Measurements from ENCODE around the gene CERS4.
A peak's percentile ranks its signal among the peaks of the same experiment; 100 is the strongest.
"Not testable (repeated sequence)": the region's sequence is repeated elsewhere in the genome, so short reads cannot be mapped to it uniquely, and the experiment has no call there.

The CERS4 gene

GRCh38 chr19:8209462-8210378 lies 550 bp downstream of the CERS4 start:
- DNase-seq (ENCODE audit: insufficient read length, low spot score) (peak; percentile 72), FAIRE-seq (peak; percentile 28)

GRCh38 chr19:8210421-8211101 lies 1.4 kb downstream of the CERS4 start:
- FAIRE-seq, result peak; percentile 80
- no peak for DNase-seq (ENCODE audit: insufficient read length, low spot score)

GRCh38 chr19:8212212-8212611 lies 3.0 kb downstream of the CERS4 start:
- DNase-seq (ENCODE audit: insufficient read length, low spot score) (no peak), FAIRE-seq (no peak)

- FAIRE-seq (no peak), DNase-seq (ENCODE audit: insufficient read length, low spot score) (no peak)
Measured at GRCh38 chr19:8212916-8213315, 3.7 kb downstream of the CERS4 start.

- no peak for FAIRE-seq
- no peak for DNase-seq (ENCODE audit: insufficient read length, low spot score)
Measured at GRCh38 chr19:8213827-8214672, 4.9 kb downstream of the CERS4 start.

- DNase-seq (ENCODE audit: insufficient read length, low spot score) (no peak), FAIRE-seq (no peak)
Measured at GRCh38 chr19:8214802-8215201, 5.6 kb downstream of the CERS4 start.

- FAIRE-seq, result no peak
- DNase-seq (ENCODE audit: insufficient read length, low spot score), result no peak
Measured at GRCh38 chr19:8215783-8216182, 6.6 kb downstream of the CERS4 start.

GRCh38 chr19:8216357-8216756 lies 7.2 kb downstream of the CERS4 start:
- FAIRE-seq (no peak), DNase-seq (ENCODE audit: insufficient read length, low spot score) (no peak)

- not testable (repeated sequence) for FAIRE-seq; DNase-seq (ENCODE audit: insufficient read length, low spot score)
Measured at GRCh38 chr19:8218127-8218526, 9.0 kb downstream of the CERS4 start.

GRCh38 chr19:8220481-8220880 lies 11.3 kb downstream of the CERS4 start:
- FAIRE-seq (no peak), DNase-seq (ENCODE audit: insufficient read length, low spot score) (no peak)

GRCh38 chr19:8221161-8221560 lies 12.0 kb downstream of the CERS4 start:
- no peak for FAIRE-seq
- DNase-seq (ENCODE audit: insufficient read length, low spot score), result no peak

GRCh38 chr19:8223442-8223841 lies 14.3 kb downstream of the CERS4 start:
- FAIRE-seq; DNase-seq (ENCODE audit: insufficient read length, low spot score): not testable (repeated sequence)

GRCh38 chr19:8224394-8225145 lies 15.4 kb downstream of the CERS4 start:
- DNase-seq (ENCODE audit: insufficient read length, low spot score), result no peak
- no peak for FAIRE-seq

- FAIRE-seq, result no peak
- DNase-seq (ENCODE audit: insufficient read length, low spot score), result no peak
Measured at GRCh38 chr19:8231073-8231604, 22.0 kb downstream of the CERS4 start.

- FAIRE-seq, result no peak
- DNase-seq (ENCODE audit: insufficient read length, low spot score), result no peak
Measured at GRCh38 chr19:8233370-8233769, 24.2 kb downstream of the CERS4 start.

- DNase-seq (ENCODE audit: insufficient read length, low spot score), result no peak
- FAIRE-seq, result no peak
Measured at GRCh38 chr19:8237026-8237425, 27.9 kb downstream of the CERS4 start.

GRCh38 chr19:8238251-8238650 lies 29.1 kb downstream of the CERS4 start:
- DNase-seq (ENCODE audit: insufficient read length, low spot score), result no peak
- FAIRE-seq, result no peak

GRCh38 chr19:8239528-8240273 lies 30.5 kb downstream of the CERS4 start:
- peak; percentile 4 for FAIRE-seq
- DNase-seq (ENCODE audit: insufficient read length, low spot score), result no peak
